Esophagus muscularis mucosa (tissue), 4 donors: ENCODE data around the gene ATP2A1.

ENCODE experiments used
- CTCF ChIP-seq, 3 experiments: fragments of 200-600 bp in 2 of 3; fragments of 450-650 bp in 1 of 3; sonication (generic) in 2 of 3; IDR thresholded peaks; one replicate each; pipeline ENCODE4 v1.5.1; 2017 to 2019; ENCODE audit warnings: antibody characterized with exemption in 3 of 3, mild to moderate bottlenecking in 2 of 3, moderate library complexity in 1 of 3
- EP300 ChIP-seq: sonication (generic); formaldehyde crosslinking; IDR thresholded peaks from one replicate; pipeline ENCODE4 v1.6.1; 2017; ENCODE audit warnings: antibody characterized with exemption
- POLR2A ChIP-seq: fragments of 450-650 bp; IDR thresholded peaks from one replicate; pipeline ENCODE4 v1.6.1; 2017; ENCODE audit warnings: antibody characterized with exemption, moderate library complexity, mild to moderate bottlenecking, low read depth

GRCh38 chr16:28902909-28903308 lies 24.6 kb downstream of the ATP2A1 start:
- TF ChIP-seq CTCF (IDR thresholded peaks at IDR 0.05) (no peak), EP300 (no peak), POLR2A (no peak)
